AG04449 (cell line): ENCODE results near the gene HLA-DRB5.

Source experiments
- CTCF ChIA-PET: fragments of 350-600 bp; formaldehyde crosslinking; extraction: SDS; loops from one replicate; lab custom pipeline; 2021; ENCODE audit warnings: antibody characterized with exemption; lab: Yijun Ruan, JAX
- POLR2A ChIA-PET: fragments of 400-600, 350-600 bp; formaldehyde crosslinking; extraction: SDS; loops from one replicate; lab custom pipeline; 2020; ENCODE audit warnings: antibody characterized with exemption, inconsistent platforms; lab: Yijun Ruan, JAX
- DNase-seq: peaks from one replicate; pipeline ENCODE4 v3.0.0-alpha.2; 2010; ENCODE audit warnings: low read depth, low spot score
- H3K4me3 ChIP-seq: 2 replicates; pipeline ENCODE4 v1.5.1; 2011; ENCODE audit warnings: low read depth, mild to moderate bottlenecking, control low read depth, low read length
- CTCF ChIP-seq: IDR thresholded peaks from one replicate; pipeline ENCODE4 v1.5.1; 2011; ENCODE audit warnings: mild to moderate bottlenecking, moderate library complexity, low read length, control low read depth, inconsistent platforms; ENCODE audit not compliant: insufficient read depth; ENCODE audit errors: missing control alignments

Gene HLA-DRB5

GRCh38 chr6:32517654-32518445 lies 12.2 kb downstream of the HLA-DRB5 start:
- ChIA-PET POLR2A (no interaction called here), CTCF (no interaction called here)
- TF ChIP-seq CTCF = no peak
- H3K4me3 ChIP-seq = no peak overlapping the region
- DNase-seq = no peak

- H3K4me3 ChIP-seq = no peak overlapping the region
- CTCF ChIA-PET = no interaction called here
- DNase-seq = no peak
- POLR2A ChIA-PET = no interaction called here
- TF ChIP-seq CTCF = no peak
These were observed 29.1 kb downstream of the HLA-DRB5 start for GRCh38 chr6:32501016-32501415.

- DNase-seq = no peak
- CTCF ChIA-PET = no interaction called here
- no peak for TF ChIP-seq CTCF
- H3K4me3 ChIP-seq = no peak overlapping the region
- POLR2A ChIA-PET = no interaction called here
These were observed 37.7 kb downstream of the HLA-DRB5 start for GRCh38 chr6:32492351-32492750.

GRCh38 chr6:32491700-32492099 lies 38.4 kb downstream of the HLA-DRB5 start:
- H3K4me3 ChIP-seq = no peak overlapping the region
- TF ChIP-seq CTCF = no peak
- DNase-seq = no peak
- ChIA-PET CTCF (no interaction called here), POLR2A (no interaction called here)

- ChIA-PET CTCF (no interaction called here), POLR2A (no interaction called here)
- no peak for TF ChIP-seq CTCF
- no peak for DNase-seq
- no peak overlapping the region for H3K4me3 ChIP-seq
These were observed 42.0 kb downstream of the HLA-DRB5 start for GRCh38 chr6:32488083-32488482.

GRCh38 chr6:32484614-32484998 lies 45.5 kb downstream of the HLA-DRB5 start:
- TF ChIP-seq CTCF = no peak
- POLR2A ChIA-PET = no interaction called here
- H3K4me3 ChIP-seq = no peak overlapping the region
- CTCF ChIA-PET = no interaction called here
- no peak for DNase-seq
